Measurements from ENCODE around the gene PSMB2. TPM values are rescaled to one million over a fixed set of nuclear protein-coding genes. Genes with fewer than 3 reads are reported as not detected.

The PSMB2 gene
- total RNA-seq, 1 experiment from 2014 or later = 86.0 TPM

DNA sequence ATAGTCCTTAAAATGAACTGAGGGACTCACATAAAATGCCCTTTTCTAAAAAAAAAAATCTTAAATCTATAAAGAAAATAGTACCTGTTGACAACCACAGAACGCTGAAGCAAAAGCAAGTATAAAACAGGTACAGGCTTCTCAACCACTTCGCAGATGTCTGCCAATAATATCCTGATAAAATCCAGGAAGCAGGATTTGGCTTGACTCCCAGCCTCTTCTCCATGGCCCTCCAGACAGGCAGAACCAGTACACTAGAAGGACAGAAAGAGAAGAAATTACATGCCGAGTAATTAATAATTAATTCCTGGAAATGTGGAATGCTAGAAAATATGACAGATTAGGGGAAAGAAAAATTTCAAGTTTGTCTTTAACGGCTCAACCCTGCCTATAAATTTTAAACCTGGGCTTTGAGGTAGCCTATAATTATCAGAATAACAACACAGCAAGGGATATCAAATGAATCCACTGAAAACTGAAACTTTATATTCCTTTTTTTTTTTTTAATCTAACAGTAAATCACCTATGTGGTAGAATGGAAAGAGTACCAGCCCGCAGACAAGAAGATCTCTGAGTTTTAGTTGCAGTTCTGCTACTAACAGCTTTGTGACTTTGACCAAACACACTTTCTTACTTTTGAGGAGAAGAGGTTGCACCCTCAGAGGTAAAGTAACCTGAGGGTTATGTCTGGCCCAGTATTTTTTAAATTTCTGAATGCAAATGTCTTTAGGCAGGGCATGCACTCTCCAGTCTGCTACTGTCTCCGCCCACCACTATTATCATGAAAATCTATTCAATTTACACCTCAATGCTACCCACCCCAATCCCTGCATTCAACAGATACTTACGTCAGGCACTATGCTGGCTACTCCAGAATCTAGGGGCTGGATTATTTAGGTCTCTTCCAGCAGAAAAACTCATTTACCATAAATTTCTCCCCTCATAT lies 86.8 kb downstream of the PSMB2 start:
- Mint-ChIP-seq H3K9me3 (peaks cover 0 to 4% of the 10 kb centered on the region in 2 experiments; a peak in 2 of 5 replicates), H3K27me3 (ENCODE audit: low read depth) (no peaks in the 10 kb centered on the region), H3K4me3 (peak overlapping the region; percentile 91 to 98), H3K27ac (peak overlapping the region; percentile 97 to 100 (median 98)), H3K36me3 (ENCODE audit: insufficient read depth in 1 of 3, low read depth in 3 of 3) (peaks cover 17 to 31% (median 25%) of the 10 kb centered on the region in 3 experiments; a peak in 6 of 7 replicates), H3K4me1 (peaks cover 43 to 54% of the 10 kb centered on the region in 2 experiments)
- TF ChIP-seq, protein P1, sequence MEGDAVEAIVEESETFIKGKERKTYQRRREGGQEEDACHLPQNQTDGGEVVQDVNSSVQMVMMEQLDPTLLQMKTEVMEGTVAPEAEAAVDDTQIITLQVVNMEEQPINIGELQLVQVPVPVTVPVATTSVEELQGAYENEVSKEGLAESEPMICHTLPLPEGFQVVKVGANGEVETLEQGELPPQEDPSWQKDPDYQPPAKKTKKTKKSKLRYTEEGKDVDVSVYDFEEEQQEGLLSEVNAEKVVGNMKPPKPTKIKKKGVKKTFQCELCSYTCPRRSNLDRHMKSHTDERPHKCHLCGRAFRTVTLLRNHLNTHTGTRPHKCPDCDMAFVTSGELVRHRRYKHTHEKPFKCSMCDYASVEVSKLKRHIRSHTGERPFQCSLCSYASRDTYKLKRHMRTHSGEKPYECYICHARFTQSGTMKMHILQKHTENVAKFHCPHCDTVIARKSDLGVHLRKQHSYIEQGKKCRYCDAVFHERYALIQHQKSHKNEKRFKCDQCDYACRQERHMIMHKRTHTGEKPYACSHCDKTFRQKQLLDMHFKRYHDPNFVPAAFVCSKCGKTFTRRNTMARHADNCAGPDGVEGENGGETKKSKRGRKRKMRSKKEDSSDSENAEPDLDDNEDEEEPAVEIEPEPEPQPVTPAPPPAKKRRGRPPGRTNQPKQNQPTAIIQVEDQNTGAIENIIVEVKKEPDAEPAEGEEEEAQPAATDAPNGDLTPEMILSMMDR (conservative IDR thresholded peaks at IDR 0.05) = no peak
- Histone ChIP-seq H3K79me1 (ENCODE audit: insufficient read depth, low read depth, low read length, poor library complexity, severe bottlenecking) (no peaks in the 10 kb centered on the region), H2BK5ac (ENCODE audit: insufficient read length, low read length) (no peak overlapping the region), H3K14ac (ENCODE audit: insufficient read depth, low read length) (no peak overlapping the region), H3T11ph (ENCODE audit: low read length) (no peak overlapping the region), H2AK5ac (ENCODE audit: insufficient read length, low read length) (no peak overlapping the region), H2BK20ac (ENCODE audit: low read depth, low read length, poor library complexity, severe bottlenecking) (no peak overlapping the region), H3K23me2 (ENCODE audit: insufficient read length, low read depth, low read length, poor library complexity, severe bottlenecking) (peaks cover 21% of the 10 kb centered on the region), H3K27ac (ENCODE audit: insufficient read length, low read depth, low read length) (peak overlapping the region; percentile 96), H2AFZ (ENCODE audit: low read length) (no peak overlapping the region), H4K8ac (replicated peaks; ENCODE audit: insufficient read length, low read depth, low read length) (no peak overlapping the region), H3K27me3 (ENCODE audit: insufficient read depth, low read length) (no peaks in the 10 kb centered on the region), H2BK15ac (ENCODE audit: low read depth, low read length) (no peak overlapping the region), H3K4me1 (ENCODE audit: insufficient read depth, low read length) (peaks cover 6% of the 10 kb centered on the region; the same call in 1 of the 2 replicates), H4K91ac (ENCODE audit: insufficient read length, low read depth, low read length) (no peak overlapping the region), H2BK120ac (ENCODE audit: low read depth, low read length, poor library complexity, severe bottlenecking) (no peak overlapping the region), H3K4ac (ENCODE audit: low read depth, low read length) (no peak overlapping the region; the same call in 1 of the 2 replicates), H3K79me2 (ENCODE audit: insufficient read depth, low read length) (peaks cover 8% of the 10 kb centered on the region; the same call in 1 of the 2 replicates), H3K23ac (ENCODE audit: insufficient read length, low read depth, low read length) (no peak overlapping the region), H3K56ac (ENCODE audit: insufficient read length, low read depth, low read length) (no peak overlapping the region), H2BK12ac (ENCODE audit: insufficient read length, low read depth, low read length) (peak overlapping the region; percentile 15), H4K5ac (ENCODE audit: insufficient read length, low read depth, low read length) (no peak overlapping the region), H3K18ac (ENCODE audit: insufficient read length, low read depth, low read length) (peak overlapping the region; percentile 65), H3K9me3 (ENCODE audit: control insufficient read depth, low read depth, low read length) (no peaks in the 10 kb centered on the region), H4K20me1 (ENCODE audit: control insufficient read depth, insufficient read depth, insufficient read length) (no peaks in the 10 kb centered on the region), H3K4me2 (ENCODE audit: insufficient read depth, insufficient read length, low read length) (peak overlapping the region; percentile 98), H3K9ac (ENCODE audit: extremely low read depth, insufficient read length, low read length) (peak overlapping the region; percentile 55)
- WGBS (ENCODE audit: extremely low coverage, insufficient read length, low lambda C conversion rate) = no CpG with 5 or more reads among the region's 7 CpGs
- DNase-seq = peak; percentile 69

All from H9 (cell line).